GM18909 (cell line): ENCODE data around the gene TNN.

Source experiments
- ATAC-seq: cut with Tn5 transposase; IDR thresholded peaks from one replicate; pipeline ENCODE4 v1.9.1; 2021; ENCODE audit warnings: mild to moderate bottlenecking; ENCODE audit not compliant: unreplicated experiment, poor library complexity

The TNN gene

GRCh38 chr1:175134500-175134899 is 66.9 kb downstream of the TNN start:
- ATAC-seq, result no peak

- no peak for ATAC-seq
Measured at GRCh38 chr1:175136246-175136645, 68.6 kb downstream of the TNN start.

DNA sequence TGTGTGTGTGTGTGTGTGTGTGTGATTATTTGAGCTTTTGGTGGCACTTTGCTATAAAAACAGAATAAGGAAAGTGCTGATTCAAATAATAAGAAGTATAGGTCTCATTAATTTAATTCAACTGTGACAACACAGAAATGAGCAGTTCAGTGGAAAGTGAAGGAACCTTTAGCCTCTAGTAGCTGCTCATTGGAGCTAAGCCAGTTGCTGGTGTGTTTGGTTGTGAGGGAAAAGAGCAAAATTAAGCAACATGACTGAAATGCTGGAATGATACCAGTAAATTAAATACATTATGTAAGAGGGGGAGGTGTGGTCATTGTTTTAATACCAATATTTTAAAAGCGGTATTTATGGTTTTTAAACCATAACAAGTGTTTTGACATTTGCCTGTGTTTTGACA is 69.7 kb downstream of the TNN start:
- ATAC-seq, result no peak

- ATAC-seq, result no peak
Measured at GRCh38 chr1:175138579-175138978, 70.9 kb downstream of the TNN start.

DNA sequence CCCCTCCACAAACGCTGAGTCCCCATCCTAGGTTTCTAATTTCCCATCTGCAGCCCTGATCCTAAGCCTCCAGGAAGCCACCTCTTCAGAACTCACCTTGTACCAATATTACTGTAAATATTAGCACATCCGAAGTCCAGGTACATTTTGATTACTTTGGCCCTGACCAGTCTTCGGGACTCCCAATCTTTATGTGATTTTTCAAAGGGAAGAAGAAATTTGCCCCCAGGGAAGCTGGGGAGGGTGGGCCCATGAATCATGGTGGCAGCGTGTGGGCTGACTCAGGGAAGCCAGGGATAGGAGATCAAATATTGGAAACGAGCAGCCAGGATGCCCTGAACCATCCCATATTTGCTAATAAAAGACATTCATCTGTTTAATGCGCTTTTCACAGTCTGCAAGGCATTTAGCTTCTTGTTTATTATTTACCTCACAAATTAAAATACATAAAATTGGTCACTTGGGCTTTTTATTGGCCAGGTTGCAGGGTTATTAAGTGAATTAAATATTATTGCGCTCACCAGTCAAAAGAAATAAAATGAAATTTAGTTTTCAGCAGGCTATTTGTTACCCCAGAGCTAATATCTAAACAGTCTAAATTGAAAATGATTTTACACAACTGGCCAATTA is 78.4 kb downstream of the TNN start:
- ATAC-seq, result no peak

DNA sequence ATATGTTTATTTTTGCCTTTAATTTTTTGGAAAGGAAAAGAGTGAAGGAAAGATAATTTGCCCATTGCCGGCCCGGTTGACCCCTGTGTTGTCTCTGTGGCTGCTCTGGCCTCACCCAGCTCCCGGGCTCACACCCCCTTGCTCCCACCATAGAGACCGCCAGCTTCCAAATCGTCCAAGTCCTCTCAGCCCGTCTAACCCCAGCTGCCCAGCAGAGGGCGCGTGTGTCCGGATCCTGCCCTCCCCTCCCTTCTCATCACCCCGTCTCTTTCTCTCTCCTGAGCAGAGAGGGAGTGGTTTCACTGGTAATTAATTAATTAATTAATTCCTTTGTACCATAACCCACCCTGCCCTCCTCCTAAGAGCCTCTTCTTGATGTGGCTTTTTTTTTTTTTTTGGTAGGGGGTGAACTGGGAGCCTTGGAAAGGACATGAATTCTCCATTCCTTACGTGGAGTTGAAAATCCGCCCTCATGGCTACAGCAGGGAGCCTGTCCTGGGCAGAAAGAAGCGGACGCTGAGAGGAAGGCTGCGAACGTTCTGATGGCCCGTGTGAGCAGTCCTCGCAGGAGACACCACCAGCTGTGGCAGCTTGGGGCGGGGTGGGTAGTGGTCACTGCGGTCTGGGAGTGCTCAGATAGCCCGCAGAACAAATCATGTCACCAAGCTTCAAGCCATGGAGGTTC is 79.0 kb downstream of the TNN start:
- ATAC-seq, result peak; percentile 59

- no peak for ATAC-seq
Measured at GRCh38 chr1:175147569-175147968, 79.9 kb downstream of the TNN start.

DNA sequence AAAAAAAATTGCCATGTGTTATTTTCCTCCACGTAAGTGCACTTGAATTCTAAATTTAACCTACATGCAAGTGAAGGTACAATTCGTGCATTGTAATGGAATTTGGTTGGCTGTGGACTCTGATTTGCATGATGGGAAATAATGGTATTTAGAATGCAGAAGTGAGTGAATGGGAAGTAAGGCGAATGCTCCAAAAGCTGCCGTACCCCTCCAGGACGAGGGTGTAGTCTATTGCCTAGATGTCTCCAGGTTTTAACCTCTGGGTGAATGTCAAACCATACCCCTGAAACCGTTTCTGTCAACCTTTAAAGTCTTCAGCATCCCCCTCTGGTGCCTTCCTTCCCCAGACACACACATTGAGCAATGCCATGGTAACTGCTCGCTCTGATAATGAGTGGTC is 80.4 kb downstream of the TNN start:
- ATAC-seq, result no peak

DNA sequence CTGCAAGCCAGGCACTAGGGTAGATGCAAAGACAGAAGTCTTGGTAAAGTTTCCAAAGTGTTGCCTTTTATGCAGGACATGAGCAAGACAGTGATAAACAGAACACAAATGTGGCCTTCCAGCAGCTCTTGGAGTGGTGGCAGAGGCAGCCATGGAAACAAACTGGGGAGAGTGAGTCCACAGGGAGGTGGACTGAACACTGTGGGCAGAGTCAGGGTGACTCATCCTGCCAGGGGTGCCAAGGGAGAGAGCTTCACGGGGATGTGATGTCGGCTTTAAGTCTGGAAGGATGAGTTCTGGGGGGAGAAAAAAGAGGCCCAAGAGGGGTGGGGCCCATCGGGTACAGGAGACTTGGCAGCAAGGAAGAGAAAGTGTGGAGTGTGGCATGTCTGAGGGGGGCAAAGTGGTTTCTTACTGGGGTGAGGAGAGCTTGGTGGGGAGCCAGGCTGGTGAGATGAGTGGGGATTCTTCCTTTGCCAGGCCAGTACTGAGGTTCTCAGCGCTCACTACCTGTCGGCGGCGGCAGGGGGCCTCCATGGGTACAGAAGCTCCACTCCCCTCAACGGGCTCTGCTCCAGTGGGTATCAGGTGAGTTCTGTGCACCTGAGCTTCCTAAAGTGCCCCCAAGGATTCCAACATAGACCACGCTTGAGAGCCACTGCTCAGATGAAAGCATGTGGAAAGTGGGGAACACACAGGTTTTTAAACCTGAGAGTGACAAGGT is 83.1 kb downstream of the TNN start:
- no peak for ATAC-seq

GRCh38 chr1:175152006-175152652 is 84.5 kb downstream of the TNN start:
- ATAC-seq, result peak; percentile 46

- peak; percentile 58 for ATAC-seq
Measured at GRCh38 chr1:175154629-175155472, 87.2 kb downstream of the TNN start.

DNA sequence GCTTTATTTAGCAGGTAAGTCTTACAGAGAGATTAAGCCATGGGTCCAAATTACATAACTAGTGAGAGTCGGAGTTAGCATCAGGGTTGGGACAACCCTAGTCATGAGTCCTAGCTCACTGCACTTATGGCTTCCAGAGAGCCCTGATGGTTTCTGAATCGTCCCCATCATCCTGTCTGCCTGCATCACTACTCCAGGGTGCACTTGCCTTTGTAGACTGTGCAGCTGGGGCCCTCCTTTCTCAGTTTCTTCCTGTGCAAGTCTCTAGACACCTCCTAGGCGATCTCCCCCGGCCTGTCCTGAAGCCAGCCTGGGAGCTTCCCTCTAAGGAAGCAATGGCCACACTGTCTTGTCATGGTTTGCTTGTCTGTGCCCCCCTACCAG is 87.8 kb downstream of the TNN start:
- no peak for ATAC-seq

DNA sequence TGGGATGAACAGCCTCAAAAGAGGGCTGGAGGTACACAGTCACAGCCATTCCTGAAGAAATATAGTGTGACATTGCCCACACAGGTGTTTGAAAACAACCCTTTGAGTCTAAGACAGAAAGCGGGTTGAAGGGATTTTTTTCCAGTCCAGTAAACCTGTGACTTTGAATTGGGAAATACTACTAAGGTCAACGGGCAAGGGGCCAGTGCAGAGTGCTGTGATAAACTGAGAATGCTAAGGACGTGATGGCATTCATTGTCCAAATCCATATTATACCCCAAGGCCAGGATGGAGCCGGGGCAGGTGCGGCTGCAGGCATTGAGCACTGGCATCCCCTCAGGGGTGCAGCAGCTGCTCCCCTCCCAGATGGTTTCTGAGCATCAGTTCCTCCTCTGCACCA is 88.3 kb downstream of the TNN start:
- no peak for ATAC-seq

DNA sequence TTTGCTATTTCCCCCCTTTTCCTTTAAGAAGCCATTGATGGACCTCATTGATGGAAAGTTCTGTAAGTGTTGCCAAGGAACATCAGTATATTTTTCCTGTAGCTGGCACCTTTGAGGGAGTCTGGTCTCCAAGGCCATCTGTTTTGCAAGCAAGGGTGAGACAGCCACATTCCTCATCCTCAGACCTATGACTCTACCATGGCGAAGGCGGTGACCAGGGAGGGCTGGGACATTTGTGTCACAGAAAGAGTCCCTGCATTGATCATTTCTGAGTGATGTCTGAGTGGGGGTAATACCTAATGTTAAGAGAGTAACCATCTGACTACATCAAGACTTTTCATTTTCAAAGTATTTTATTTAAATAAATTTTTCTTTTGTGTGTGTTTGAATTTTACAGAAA is 89.6 kb downstream of the TNN start:
- no peak for ATAC-seq

DNA sequence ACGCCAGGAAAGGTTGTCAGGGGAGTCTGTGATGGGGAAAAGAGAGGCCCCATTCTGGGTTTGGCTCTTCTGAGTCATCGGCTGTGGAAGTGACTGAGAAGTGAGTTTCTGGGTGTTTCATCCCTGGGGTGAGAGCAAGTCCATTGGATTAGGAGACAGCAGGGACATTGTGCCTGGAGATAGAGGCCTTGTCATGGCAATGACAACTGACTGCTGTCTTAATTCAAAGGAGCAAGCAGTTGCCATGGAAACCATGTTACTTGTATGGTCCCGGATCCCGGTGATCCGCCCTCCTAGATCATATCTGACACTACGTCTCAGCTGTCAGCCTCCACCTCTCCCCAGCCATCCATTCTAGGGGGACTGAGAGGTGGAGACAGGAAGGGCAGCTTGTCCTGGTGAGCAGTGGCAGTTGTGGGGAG is 90.5 kb downstream of the TNN start:
- no peak for ATAC-seq

DNA sequence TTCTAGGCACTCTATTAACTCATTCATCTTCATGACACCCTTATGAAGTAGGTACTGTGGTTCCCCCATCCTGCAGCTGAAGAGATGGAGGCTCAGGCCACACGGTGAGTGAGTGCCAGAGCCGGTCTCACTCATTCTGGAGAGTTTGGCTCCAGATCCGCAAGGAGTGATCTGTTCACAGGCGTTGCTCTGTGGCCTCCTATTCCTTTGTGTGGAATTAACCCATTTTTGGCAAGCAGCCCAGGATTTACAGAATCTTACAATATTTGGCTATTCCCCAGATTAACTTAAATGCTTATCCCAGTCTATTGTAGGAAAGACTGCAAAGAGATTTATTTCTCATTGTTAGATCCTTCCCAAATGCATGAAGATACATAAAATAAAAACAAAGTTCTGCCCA is 95.3 kb downstream of the TNN start:
- no peak for ATAC-seq

- no peak for ATAC-seq
Measured at GRCh38 chr1:175163702-175164101, 96.1 kb downstream of the TNN start.

DNA sequence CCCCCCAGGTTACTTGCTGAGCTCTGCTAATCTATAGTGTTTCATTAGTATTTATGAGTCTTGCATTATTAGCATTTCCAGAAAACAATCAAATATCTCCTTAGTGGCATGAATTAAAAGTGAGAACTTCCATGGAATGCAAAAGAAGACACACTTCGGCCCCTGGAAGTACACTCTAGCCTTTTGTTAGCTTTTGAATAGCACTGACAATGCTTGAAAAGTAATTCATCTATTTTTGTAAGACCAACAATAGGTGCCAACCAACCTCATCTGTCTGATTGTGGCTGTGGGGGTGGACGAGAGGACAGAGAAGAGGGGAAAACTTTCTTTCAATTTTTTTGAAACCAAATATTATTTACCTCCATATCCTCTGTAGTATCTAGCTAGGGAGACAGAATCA is 97.1 kb downstream of the TNN start:
- ATAC-seq, result no peak

DNA sequence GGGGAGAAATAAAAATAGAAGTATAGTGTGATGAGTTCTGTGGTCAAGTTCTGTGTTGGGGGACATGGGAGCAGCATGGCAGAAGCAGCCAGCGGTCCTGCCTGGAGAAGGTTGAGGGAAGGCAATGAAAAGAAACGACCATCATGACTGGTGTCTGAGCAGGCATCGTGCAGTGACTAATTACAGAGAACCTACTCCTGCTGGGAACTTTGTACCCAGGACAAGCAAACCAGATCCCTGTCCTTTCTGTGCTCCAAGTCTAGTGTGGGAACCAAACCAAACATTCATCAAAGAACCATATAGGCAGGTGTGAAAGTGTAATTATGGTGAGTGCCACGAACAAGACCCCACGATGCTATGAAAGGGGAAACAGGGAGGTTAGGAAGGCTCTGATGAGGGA is 99.1 kb downstream of the TNN start:
- ATAC-seq, result no peak

DNA sequence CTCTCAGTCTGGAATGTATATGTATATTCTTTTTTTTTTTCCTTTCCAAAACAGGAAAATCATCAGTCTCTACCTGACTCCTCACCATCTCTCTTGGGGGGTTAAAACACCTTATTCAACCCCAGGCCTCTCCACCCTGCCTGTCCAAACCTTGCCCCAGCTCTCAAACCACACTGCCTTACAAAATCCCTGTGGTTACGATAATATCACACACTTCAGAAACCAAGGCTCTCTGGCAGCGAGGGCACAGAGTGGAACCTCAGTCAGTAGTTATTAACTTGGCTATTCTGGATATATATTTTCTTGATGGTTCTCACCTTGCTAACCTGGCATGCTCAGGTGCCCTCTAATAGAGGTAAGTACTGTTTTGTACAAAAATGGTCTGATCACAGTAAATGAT is 100.2 kb downstream of the TNN start:
- ATAC-seq, result no peak
